Activated T-cell treated with anti-CD3 and anti-CD28 coated beads, Interleukin-2, amount 50 U/mL, for 72 hours (primary cell): Measurements from ENCODE around the gene CREBZF. TPM values are rescaled to one million over a fixed set of nuclear protein-coding genes. Genes with fewer than 3 reads are reported as not detected.
"Not testable (repeated sequence)": the region's sequence is repeated elsewhere in the genome, so short reads cannot be mapped to it uniquely, and the experiment has no call there.

Experiments used
- ATAC-seq, 2 donors: fragments of 150-1000 bp; cut with Tn5 transposase; replicated peaks in 1 of 2; 2 replicates each; pipeline ENCODE4 v1.10.0; 2021; ENCODE audit warnings: moderate library complexity in 2 of 2, mild to moderate bottlenecking in 1 of 2
- DNase-seq, 2 donors: peaks; one replicate each; pipeline ENCODE4 v3.0.0; 2021 to 2022; ENCODE audit warnings: mixed read lengths in 1 of 2
- H3K27ac Mint-ChIP-seq: one replicate; pipeline ENCODE4 v1.8.0; 2022; ENCODE audit warnings: mild to moderate bottlenecking, moderate library complexity, mixed read lengths
- H3K27me3 Mint-ChIP-seq: one replicate; pipeline ENCODE4 v1.8.0; 2022; ENCODE audit warnings: low read depth, mixed read lengths
- H3K36me3 Mint-ChIP-seq, 2 donors: one replicate each; pipeline ENCODE4 v1.8.0; 2022; ENCODE audit warnings: mixed read lengths in 2 of 2, mild to moderate bottlenecking in 1 of 2; ENCODE audit not compliant: insufficient read depth in 2 of 2
- H3K4me1 Mint-ChIP-seq: one replicate; pipeline ENCODE4 v1.8.0; 2022; ENCODE audit warnings: low read depth, mixed read lengths
- H3K4me3 Mint-ChIP-seq, 2 donors: one replicate each; pipeline ENCODE4 v1.8.0; 2022; ENCODE audit warnings: mild to moderate bottlenecking in 2 of 2, mixed read lengths in 2 of 2, moderate library complexity in 2 of 2
- H3K9me3 Mint-ChIP-seq, 2 donors: one replicate each; pipeline ENCODE4 v1.8.0; 2022; ENCODE audit warnings: mixed read lengths in 2 of 2
- total RNA-seq, 2 donors: library from RNA; stranded (reverse); gene quantifications; one replicate each; pipeline ENCODE4 v1.2.3, GENCODE V29; 2022

Gene CREBZF
- total RNA-seq, 2 donors from 2014 or later, result 52.9 to 56.0 TPM

GRCh38 chr11:85627998-85628770 lies 36.7 kb downstream of the CREBZF start, which contains the start of gene TMEM126B:
TSS of gene TMEM126B (plus strand) at chr11:85628593. CDS start at chr11:85628608, 15 bp downstream.
- Mint-ChIP-seq H3K27me3 (no peaks in the 10 kb centered on the region), H3K36me3 (peaks cover 0 to 7% of the 10 kb centered on the region in 2 donors), H3K9me3 (no peaks in the 10 kb centered on the region), H3K4me3 (peak within 1 kb of the TSS; percentile 96 to 97), H3K27ac (peak within 1 kb of the TSS; percentile 98), H3K4me1 (peaks cover 57% of the 10 kb centered on the region)
- ATAC-seq, result peak; percentile 97
- peak; percentile 98 for DNase-seq

DNA sequence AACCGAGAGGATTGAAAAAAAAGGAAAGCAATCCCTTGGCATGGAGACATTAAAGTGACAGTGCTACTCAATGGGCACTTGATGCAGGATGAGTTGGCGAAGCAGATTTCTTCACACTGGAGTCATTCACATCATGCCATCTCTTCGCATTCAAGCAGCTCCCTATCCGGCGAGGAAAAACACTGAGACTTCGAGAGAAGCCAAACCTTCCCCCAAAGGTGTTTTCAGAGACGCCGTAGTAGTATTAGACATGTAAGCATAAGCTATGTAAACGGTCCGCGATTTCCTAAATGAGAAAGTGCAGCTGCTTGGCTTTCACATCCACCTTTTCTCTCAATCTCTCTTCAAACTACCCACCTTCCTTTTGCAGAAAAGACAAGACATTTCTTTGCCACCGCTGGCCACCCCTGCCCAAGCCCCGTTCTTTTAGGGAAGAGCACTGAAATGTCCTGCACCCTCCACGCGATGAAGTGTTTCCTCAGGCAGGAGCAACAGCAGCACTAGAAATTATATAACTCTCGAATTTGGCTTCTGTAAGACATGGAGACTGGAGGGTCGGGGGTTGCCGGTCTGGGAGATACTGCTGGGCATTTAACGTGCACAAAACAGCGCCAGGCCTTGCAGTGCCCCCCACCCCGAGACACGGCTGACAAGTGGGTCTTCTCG lies 37.5 kb downstream of the CREBZF start, which contains the start of gene DLG2:
DLG2 (minus strand) TSS at position 13 of the 666 bp plus-strand sequence.
- ATAC-seq (peak in 1 of 2 donors; percentile 0), DNase-seq (peak in 1 of 2 donors; percentile 25)
- Mint-ChIP-seq H3K4me3 (peak within 1 kb of the TSS; percentile 96 to 97), H3K27ac (peak within 1 kb of the TSS; percentile 98), H3K36me3 (peaks cover 0 to 7% of the 10 kb centered on the region in 2 donors), H3K27me3 (no peaks in the 10 kb centered on the region), H3K4me1 (peaks cover 57% of the 10 kb centered on the region), H3K9me3 (no peaks in the 10 kb centered on the region)

DNA sequence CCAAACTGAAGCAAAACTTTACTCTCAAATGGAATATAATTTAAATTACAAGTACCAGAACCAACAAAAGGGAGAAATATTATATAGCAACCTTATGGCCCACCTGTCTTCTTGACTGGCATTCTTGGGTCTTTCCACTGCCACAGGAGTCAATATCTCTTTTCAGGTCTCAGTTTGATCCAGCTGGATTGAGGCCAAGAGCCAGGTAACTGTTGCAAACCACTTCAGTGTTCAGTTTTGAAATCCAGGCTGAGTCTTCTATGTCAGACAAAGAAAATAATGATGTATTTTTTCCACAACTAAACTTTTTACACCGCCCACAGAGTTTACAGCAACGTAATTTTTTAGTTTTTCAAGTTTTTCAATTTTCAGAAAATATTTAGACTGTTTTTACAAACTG lies 38.4 kb downstream of the CREBZF start:
- peak; percentile 14 to 34 for DNase-seq
- H3K4me1 Mint-ChIP-seq, result peaks cover 57% of the 10 kb centered on the region
- H3K9me3 Mint-ChIP-seq, result no peaks in the 10 kb centered on the region
- no peaks in the 10 kb centered on the region for H3K27me3 Mint-ChIP-seq
- H3K36me3 Mint-ChIP-seq, result peaks cover 0 to 7% of the 10 kb centered on the region in 2 donors
- peak overlapping the region; percentile 96 to 97 for H3K4me3 Mint-ChIP-seq
- ATAC-seq, result no peak
- peak overlapping the region; percentile 98 for H3K27ac Mint-ChIP-seq

DNA sequence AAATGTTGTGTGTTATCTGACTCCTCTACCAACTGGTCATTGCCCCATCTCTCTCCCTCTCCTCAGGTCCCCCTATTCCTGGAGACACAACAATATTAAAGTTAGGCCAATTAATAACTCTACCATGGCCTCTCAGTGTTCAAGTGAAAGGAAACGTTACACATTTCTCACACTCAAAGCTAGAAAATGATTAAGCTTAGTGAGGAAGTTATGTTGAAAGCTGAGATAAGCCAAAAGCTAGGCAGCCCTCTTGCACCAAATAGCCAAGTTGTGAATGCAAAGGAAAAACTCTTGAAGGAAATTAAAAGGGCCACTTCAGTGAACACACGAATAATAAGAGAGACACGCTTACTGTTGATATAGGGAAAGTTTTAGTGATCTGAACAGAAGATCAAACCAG lies 44.7 kb downstream of the CREBZF start:
- Mint-ChIP-seq H3K36me3 (no peaks in the 10 kb centered on the region), H3K27ac (no peak overlapping the region), H3K4me1 (peaks cover 37% of the 10 kb centered on the region), H3K4me3 (peak overlapping the region; percentile 38 to 61), H3K27me3 (no peaks in the 10 kb centered on the region), H3K9me3 (no peaks in the 10 kb centered on the region)
- DNase-seq (no peak), ATAC-seq (peak; percentile 58 to 73)

DNA sequence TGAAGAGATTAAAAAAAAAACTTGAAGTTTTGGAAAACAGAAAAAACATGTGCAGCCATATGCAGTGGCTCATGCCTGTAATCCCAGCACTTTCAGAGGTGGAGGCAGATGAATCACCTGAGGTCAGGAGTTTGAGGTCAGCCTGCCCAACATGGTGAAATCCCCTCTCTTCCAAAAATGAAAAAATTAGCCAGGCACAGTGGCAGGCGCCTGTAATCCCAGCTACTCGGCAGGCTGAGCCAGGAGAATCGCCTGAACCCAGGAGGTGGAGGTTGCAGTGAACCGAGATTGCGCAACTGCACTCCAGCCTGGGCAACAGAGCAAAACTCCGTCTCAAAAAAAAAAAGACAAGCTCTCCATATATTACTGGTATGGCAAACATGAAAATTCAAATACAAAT lies 45.4 kb downstream of the CREBZF start:
- DNase-seq, result peak; percentile 35 to 37
- no peak overlapping the region for H3K27ac Mint-ChIP-seq
- H3K36me3 Mint-ChIP-seq, result no peaks in the 10 kb centered on the region
- peaks cover 31% of the 10 kb centered on the region for H3K4me1 Mint-ChIP-seq
- peak; percentile 54 to 60 for ATAC-seq
- peak overlapping the region in 1 of 2 donors; percentile 61 for H3K4me3 Mint-ChIP-seq
- no peaks in the 10 kb centered on the region for H3K9me3 Mint-ChIP-seq
- H3K27me3 Mint-ChIP-seq, result no peaks in the 10 kb centered on the region

DNA sequence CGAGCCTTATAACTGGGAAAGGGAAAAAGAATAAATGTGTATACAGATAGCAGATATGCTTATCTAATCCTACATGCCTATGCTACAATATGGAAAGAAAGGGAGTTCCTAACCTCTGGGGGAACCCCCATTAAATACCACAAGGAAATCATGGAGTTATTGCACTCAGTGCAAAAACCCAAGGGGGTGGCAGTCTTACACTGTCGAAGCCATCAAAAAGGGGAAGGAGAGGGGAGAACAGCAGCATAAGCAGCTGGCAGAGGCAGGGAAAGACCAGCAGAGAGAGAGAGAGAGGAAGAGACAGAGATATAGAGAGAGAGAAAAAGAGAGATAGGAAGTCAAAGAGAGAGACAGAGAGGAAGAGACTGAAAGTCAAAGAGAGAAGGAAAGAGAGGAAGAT lies 53.3 kb downstream of the CREBZF start:
- DNase-seq, H3K27me3 Mint-ChIP-seq, H3K36me3 Mint-ChIP-seq, H3K4me1 Mint-ChIP-seq, H3K9me3 Mint-ChIP-seq, H3K4me3 Mint-ChIP-seq, ATAC-seq: not testable (repeated sequence)
- peak overlapping the region; percentile 40 for H3K27ac Mint-ChIP-seq

Other genes starting within 250 kb of the CREBZF start
- gene DLG2, start 37.8 kb downstream of the CREBZF start, total RNA-seq, result 1 to 10 TPM; 4.1 to 5.3 TPM
- 10 to 100 TPM; 51.8 to 55.2 TPM for gene TMEM126B, start 36.5 kb downstream of the CREBZF start, total RNA-seq
- 10 to 100 TPM; 38.6 to 42.5 TPM for gene TMEM126A, start 17.2 kb downstream of the CREBZF start, total RNA-seq
- gene CCDC89, start 21.1 kb upstream of the CREBZF start, total RNA-seq, result under 1 TPM; 0.22 to 0.90 TPM
- gene SYTL2, start 146.0 kb upstream of the CREBZF start, total RNA-seq, result 10 to 100 TPM; 34.4 to 40.1 TPM
- gene CCDC83, start 190.3 kb upstream of the CREBZF start, total RNA-seq, result not detected